HG03095 (cell line): Measurements from ENCODE around the gene TNIK.
"Not testable (repeated sequence)": the region's sequence is repeated elsewhere in the genome, so short reads cannot be mapped to it uniquely, and the experiment has no call there.

Experiments used
- ATAC-seq: cut with Tn5 transposase; IDR thresholded peaks from one replicate; pipeline ENCODE4 v1.9.1; 2021; ENCODE audit warnings: moderate library complexity; ENCODE audit not compliant: unreplicated experiment

Gene TNIK

DNA sequence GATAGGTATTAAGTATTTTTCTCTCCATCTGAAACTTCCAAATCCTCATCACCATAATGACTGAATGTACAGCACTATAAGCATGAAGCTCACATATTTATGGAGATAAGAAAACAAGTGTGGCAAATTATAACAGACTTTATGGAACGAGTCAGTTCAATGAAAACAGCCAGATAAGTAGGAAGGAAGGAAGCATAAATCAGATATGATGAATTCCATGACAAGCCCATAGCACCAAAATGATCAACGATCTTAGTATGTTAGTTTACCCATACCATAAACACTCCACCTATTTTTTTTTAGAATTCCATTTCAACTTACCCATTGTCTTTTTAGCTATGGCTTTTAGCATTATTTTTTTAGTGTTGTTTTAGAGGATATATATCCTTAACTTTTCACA is 169.5 kb downstream of the TNIK start:
- no peak for ATAC-seq

DNA sequence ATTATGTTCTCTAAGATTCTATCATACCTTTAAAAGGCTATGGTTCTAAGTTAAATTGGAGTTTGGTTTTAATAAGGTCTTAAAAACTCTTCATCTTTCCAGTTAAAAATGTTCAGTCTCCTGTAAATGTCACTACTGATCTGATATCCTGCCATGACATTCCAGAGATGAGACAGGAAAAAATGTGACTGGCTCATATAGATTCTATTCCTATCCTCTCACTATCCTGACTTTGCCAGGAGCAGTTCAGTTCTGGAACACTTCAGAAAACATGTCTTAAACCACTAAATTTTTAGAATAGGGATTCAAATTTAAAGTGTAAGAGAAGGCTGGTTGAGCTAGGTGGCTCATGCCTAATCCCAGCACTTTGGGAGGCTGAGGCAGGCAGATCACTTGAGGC is 170.9 kb downstream of the TNIK start:
- ATAC-seq = no peak

DNA sequence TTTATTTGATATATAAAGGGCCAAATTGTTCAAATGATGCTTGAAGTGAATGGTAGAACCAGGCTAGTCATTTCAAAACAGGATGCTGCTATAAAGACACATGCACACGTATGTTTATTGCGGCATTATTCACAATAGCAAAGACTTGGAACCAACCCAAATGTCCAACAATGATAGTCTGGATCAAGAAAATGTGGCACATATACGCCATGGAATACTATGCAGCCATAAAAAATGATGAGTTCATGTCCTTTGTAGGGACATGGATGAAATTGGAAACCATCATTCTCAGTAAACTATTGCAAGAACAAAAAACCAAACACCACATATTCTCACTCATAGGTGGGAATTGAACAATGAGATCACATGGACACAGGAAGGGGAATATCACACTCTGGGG is 172.4 kb downstream of the TNIK start:
- not testable (repeated sequence) for ATAC-seq

DNA sequence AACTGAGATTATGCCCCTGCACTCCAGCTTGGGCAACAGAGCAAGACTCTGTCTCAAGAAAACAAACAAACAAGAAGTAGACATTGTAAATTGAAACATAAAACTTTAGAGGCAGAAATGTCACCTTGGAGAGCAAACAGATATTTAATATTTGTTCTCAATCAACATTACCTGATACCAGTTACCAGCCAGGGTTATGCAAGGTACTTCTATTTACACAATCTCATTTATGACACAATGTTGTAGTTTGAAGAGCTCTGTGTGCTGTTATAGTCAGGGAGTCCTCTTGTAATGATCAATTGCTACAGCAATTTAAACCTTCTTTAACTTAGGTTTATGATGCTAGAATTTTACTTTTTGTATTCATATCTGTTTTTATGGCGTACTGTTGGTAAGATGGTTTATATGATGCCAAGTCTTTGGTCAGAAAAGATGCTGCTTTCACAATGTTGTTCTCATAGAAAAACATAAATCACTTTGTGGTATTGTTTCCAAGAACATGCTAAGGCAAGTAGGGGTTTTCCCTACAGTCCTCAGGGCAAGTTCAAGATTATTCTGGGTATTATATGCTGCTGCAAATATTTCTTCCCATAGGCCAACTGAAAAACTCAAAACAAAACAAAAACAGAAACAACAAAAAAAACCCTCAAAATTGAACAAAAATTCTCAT is 173.5 kb downstream of the TNIK start:
- peak; percentile 41 for ATAC-seq

DNA sequence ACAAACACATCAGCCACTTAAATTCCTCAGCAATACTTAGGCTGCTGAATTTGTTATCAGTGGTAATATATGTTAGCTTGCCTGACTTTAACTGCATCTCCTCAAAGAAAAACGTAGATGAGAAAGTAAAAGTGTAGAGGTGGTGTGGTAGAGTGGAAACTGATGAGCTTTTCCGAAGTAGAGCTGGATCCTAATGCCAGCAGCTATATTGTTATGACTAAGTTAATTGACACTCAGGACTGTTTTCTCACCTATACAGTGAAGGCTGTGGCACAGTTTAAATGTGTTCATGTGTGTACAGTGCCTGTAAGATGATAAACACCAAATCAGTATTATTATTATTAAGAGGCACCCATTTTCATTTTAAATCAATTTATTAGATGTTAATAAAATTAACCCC is 174.9 kb downstream of the TNIK start:
- ATAC-seq = peak; percentile 30

DNA sequence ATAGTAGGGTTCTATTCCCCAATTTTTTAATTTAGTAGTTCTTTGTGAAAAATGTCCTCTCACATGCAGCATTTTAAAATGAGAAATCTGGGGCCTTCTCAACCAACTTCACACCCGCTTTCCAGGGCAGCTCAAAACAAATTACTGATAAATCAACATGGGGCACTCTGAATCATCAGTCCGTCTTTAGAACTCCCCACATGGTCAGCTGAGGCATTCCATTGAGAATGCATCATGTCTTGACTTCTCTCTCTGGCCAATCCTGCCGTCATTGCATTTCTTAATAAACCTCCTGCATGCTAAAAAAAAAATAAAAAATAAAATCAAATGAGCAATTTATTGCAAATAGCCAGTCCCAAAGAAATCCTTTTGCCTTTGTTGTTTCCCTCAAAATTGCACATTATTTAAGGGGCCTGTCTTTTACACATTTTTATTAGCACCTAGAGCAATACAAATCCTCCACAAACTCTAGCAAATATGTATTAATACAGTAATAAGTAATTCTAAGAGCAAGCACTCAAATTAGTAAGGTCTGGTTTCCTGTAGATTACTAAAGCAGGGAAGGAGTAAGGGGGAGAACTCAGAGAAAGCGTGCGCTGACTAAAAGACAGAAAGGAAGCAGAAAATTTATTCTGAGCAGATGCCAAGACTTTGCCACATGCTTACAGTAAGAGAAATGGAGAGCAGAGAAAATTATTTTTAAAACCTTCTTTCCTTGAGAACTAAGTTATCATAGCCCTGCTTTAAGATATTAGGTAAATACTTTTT is 175.7 kb downstream of the TNIK start:
- peak; percentile 47 for ATAC-seq

DNA sequence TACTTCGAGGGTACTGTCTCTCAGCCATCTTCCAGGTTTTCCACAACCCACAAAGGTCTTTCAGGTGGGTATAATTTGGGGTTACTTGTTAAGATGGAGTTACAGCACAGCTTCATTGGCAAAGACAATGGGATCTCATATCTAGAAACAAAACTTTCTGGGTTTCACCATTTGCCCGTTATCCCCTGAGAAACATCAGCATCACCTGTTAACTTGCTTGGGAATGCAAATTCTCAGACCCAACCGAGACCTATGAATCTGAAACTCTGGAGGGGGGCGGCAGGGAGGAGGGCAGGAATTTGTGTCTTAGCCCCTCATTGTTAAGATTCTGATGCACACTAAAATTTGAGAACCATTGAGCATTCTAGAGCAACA is 176.4 kb downstream of the TNIK start:
- no peak for ATAC-seq

DNA sequence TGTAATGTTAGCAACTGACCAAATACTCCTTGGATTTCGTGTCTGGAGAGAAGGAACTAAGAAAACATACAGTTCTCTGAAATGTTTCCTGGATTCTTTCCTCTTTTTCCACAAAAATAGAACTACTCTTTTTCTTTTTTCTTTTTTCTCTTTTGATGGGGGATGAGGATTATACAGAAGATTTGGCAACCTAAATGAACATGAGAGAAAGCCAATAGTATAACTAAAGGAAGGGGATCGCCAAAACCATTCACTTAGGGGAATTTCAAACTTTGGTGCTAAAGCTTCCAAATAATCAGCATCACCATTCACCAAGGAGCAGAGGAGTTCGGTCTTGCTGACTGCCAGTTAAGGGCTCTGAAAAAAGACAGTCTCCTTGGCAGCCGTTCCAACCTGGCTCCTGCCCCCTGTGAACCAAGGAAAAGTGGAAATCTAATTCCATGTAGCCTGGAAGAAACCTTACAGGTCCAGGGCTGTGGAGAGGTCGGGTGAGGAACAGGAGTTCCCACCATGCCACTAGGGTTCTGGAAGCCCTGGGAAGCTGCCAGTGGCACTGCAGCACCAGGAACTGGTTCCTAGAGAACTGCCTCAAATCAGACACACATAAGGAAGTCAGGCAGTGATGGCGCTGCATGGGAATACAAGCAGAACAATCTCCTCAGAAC is 176.9 kb downstream of the TNIK start:
- ATAC-seq = no peak

DNA sequence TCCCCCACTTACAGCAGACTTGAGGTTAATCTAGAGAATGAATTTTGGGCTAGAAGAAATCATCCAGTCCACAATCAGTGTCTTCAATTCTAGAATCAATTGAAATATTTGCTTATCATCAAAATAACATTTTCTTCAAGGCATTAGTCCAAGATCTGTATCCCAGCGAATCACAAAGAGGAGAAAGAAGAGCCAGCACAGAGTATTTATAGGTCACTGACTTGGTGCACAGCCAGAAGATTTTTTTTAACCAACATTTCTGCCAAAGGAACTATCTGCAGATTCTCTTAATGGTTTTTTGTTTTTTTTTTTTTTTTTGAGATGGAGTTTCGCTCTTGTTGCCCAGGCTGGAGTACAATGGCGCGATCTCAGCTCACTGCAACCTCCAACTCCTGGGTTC is 178.2 kb downstream of the TNIK start:
- ATAC-seq = no peak

DNA sequence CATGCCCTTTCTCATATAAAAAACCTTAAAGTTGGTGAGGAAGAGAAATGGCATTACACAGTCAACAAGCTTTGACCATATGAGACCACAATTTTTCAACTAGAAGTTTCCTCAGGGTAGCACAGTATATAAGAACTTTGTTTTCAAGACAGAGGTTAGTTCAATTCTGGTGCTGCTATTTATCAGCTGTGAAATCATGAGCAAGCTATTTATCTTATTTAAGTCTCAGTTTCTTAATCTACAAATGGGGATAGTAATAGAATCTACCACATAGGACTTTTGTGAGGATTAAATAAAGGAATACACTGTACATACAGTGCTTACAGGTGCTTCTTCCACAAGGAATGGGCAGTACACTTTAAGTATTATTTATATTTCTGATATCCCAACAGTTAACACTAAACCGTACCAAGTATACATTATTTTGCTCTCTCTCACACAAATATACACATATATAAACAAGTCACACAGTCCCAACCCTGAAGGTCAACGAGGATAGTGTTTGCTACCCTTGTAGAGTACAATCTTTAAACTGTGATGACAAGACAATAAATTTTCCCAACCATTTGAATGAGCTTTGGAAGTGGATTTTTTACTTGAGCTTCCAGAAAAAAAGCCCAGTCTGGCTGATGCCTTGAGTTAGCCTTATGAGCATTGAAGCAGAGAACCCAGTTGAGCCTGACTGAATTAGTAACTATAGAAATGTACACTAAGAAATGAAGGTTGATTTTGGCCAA is 178.8 kb downstream of the TNIK start:
- ATAC-seq = no peak

DNA sequence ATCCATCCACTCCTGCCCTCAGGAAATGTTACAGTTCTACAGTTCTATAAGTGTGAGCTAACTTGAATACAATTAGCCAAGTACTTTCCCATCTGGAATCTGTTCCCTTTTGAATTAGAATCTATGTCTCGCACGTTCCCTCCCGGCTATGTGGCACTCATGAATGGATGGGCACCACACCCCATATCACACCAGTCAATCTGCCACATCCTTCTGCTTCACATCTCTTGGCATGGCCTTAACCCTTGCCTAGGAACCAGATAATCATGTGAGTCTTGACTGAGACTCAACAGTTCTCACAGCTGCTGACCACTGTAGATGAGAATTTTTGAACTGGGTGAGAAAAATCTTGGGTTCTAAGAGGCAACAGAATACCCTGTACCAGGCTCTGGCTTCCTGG is 180.2 kb downstream of the TNIK start:
- no peak for ATAC-seq

DNA sequence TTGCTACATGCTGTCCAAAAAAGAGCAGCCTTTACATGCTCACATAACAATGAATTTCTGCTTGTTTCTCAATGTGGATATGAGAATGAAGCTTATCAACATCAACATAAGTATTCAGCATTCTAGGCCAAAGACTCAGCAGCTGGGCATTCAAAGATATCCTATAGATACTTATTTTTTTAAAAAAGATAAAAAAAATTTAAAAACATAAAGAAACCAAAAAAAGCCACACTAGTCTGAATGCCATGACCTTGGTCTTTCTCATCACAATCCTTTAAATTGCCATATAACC is 182.0 kb downstream of the TNIK start:
- no peak for ATAC-seq

DNA sequence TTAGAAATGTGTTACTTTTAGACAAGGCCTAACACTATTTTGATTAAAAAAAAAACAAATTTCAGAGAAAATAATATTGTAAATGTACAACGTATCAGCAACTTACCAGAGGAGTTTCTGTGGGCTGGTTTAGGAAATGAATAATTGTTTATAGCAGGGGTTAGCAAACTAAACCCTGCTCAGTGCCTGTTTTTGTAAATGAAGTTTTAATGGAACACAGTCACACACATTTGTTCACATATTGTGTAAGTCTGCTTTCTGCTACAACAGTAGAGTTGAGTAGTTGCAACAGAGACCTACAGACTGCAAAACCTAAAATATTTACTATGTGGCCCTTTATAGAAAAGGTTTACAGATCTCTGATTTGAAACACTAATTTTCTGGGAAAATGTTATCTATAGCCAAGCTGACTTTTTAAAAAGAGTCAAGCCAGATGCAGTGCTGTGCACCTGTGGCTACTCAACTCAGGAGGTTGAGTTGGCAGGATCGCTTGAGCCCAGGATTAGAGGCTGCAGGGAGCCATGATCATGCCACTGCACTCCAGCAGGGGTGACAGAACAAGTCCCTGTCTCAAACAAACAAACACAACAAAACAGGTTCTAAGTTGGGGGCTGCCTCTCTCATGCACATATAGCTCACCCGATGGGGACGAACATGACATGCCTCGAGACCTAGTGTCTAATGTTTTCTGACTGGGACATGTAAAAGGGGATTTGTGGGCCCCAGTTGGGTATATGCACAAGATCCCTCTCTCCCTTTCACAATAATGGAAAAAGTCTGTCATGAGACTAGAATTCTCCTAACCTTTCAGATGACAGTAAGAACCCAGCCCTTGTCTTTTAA is 182.5 kb downstream of the TNIK start:
- no peak for ATAC-seq

DNA sequence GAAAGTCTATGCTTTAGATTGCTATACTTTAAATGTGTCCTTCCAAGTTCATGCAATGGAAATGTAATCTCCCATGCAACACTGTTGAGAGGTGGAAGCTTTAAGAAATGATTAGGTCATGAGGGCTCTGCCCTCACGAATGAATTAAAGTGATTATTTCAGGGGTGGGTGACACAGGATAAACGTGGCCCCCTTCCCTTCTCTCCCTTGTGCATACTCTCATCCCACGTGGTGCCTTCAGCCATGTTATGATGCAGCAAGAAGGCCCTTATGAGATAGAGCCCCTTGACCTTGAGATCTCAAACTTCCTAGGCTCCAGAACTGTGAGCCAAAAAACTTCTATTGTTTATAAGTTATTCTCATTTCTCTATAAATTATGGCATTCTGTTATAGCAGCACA is 183.3 kb downstream of the TNIK start:
- no peak for ATAC-seq

DNA sequence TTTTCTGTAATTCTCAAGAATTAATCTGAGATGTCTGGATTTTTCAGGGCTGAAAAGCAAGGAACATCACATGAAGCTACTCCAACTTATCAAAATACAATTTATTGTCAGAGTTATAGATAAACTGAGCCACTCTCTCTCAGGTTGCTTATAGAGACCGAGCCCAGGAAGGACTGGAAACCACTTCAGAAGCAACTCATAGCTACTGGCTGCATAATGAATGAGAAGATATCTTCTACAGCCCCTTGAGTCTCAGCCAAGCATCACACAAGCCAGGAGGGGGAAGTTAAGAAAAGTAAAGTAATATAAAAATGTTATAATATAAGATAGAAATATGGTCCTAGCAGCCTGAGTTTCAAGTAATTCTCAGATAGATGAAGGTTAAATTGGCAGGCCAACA is 186.0 kb downstream of the TNIK start:
- no peak for ATAC-seq

DNA sequence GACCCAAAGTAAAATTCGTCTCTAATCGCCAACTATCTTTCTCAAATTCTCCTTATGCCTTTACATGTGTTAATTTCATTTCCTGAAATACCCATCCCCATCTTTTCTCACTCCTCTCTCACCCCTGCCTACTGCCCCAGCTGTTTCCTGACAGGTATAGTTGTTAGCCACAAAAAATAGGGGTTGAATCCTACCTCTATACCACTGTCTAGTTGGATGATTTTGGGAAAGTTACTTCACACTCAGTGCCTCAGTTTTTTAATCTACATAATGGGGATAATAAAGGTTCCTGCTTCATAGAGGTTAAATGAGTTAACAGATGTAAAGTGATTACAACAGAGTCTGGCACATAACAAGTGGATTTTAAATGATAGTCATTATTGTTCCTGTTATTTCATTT is 189.7 kb downstream of the TNIK start:
- ATAC-seq = no peak

DNA sequence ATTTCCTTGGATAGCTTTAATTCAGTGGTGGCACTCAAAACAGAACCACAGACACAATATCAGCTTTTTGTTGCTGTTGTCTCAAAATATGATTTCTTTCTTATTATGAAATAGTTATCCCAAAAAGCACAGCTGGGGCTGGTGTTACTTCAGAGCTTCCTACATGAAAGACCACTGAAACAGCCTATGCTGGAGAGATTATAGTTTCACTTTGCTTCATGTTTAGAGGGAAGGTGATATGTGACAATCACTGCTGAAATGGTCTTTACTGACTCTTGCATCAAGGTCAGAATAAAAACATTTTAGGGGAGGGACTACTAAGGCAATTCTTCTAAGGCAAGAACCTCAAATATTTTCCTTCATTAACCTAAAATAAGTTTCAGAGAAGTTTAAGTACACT is 190.7 kb downstream of the TNIK start:
- peak; percentile 48 for ATAC-seq

DNA sequence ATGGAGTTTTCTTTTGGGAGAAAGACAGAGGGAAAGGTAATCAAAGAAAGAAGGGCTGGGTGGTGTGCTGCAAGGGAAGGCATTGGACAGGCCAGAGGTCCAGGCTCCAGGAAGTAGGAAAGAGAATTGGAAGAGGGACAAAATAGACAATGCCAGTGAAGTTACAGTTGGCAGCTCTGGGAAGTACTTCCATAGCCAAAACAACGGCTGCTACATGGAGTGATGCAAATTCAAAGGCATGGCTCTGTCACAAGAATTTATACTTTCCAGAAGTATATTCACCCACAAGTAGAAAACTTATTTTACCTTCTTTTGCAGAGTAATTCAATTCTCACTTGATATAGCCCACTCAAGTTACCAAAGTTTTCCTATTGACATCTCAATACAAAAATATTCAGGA is 191.5 kb downstream of the TNIK start:
- no peak for ATAC-seq

DNA sequence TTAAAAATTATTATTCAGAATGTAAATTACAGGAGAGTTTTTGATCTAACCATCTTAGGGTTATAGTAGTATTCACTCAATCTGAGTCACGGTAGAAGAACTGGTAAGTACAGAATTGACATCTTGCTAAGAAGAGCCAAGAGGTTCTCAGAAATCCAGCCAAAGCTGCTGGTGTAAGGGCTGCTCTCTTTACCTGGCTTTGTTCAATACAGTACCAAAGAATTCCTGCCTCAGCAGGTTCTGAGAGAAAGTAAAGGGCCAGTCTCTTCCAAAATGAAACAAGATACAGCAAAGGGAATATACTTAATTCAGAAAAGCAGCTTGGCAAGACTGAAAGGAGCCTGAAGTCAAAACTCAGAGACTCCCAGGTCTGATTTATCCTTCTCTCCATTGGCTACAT is 193.1 kb downstream of the TNIK start:
- ATAC-seq = no peak

DNA sequence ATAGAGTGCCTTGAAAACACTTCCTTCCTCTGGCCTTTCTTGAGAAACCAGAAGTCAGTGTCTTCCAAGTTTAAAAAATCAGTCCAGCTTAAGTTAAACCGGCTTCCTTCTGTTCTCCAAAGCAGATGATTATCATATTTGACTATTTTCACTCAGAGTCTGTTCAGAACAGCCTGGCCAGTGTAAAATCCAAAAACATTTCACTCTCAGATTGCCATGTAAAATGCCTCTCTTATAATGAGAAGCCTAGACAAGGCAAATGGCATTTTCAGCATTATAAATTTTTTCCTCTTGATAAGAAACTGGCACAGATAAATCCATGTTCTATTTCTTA is 193.5 kb downstream of the TNIK start:
- no peak for ATAC-seq
